Stimulated activated memory B cell treated with anti-CD40 and anti-IgM and Interleukin-4, amounts not matched to agents 10 μg/mL and 1 μg/mL and 100 μg/mL, for 72 hours (primary cell): ENCODE data around the gene SERPINE3.

Experiments
- ATAC-seq: fragments of 150-1000 bp; cut with Tn5 transposase; 2 replicates; pipeline ENCODE4 v1.10.0; 2021
- H3K27ac Mint-ChIP-seq: one replicate; pipeline ENCODE4 v1.8.0; 2022; ENCODE audit warnings: mild to moderate bottlenecking, mixed read lengths
- H3K27me3 Mint-ChIP-seq: one replicate; pipeline ENCODE4 v1.8.0; 2022; ENCODE audit warnings: mixed read lengths
- H3K36me3 Mint-ChIP-seq: one replicate; pipeline ENCODE4 v1.8.0; 2022; ENCODE audit warnings: mixed read lengths
- H3K4me1 Mint-ChIP-seq: one replicate; pipeline ENCODE4 v1.8.0; 2022; ENCODE audit warnings: mixed read lengths
- H3K4me3 Mint-ChIP-seq: one replicate; pipeline ENCODE4 v1.8.0; 2022; ENCODE audit warnings: mild to moderate bottlenecking, moderate library complexity, mixed read lengths
- H3K9me3 Mint-ChIP-seq: one replicate; pipeline ENCODE4 v1.8.0; 2022; ENCODE audit warnings: mixed read lengths

Gene SERPINE3

GRCh38 chr13:51322826-51323225, 16.7 kb upstream of the SERPINE3 start:
- no peak for ATAC-seq
- no peaks in the 10 kb centered on the region for H3K9me3 Mint-ChIP-seq
- H3K27me3 Mint-ChIP-seq, result no peaks in the 10 kb centered on the region
- no peak overlapping the region for H3K4me3 Mint-ChIP-seq
- H3K4me1 Mint-ChIP-seq, result peaks cover 7% of the 10 kb centered on the region
- no peak overlapping the region for H3K27ac Mint-ChIP-seq
- no peaks in the 10 kb centered on the region for H3K36me3 Mint-ChIP-seq

GRCh38 chr13:51323824-51324511, 15.5 kb upstream of the SERPINE3 start:
- Mint-ChIP-seq H3K36me3 (no peaks in the 10 kb centered on the region), H3K27ac (peak overlapping the region; percentile 52), H3K4me1 (peaks cover 7% of the 10 kb centered on the region), H3K4me3 (no peak overlapping the region), H3K9me3 (no peaks in the 10 kb centered on the region), H3K27me3 (no peaks in the 10 kb centered on the region)
- ATAC-seq, result no peak

- H3K27me3 Mint-ChIP-seq, result no peaks in the 10 kb centered on the region
- H3K9me3 Mint-ChIP-seq, result no peaks in the 10 kb centered on the region
- peak overlapping the region; percentile 52 for H3K27ac Mint-ChIP-seq
- peaks cover 7% of the 10 kb centered on the region for H3K4me1 Mint-ChIP-seq
- H3K4me3 Mint-ChIP-seq, result no peak overlapping the region
- H3K36me3 Mint-ChIP-seq, result no peaks in the 10 kb centered on the region
- peak; percentile 31 for ATAC-seq
Observed at GRCh38 chr13:51324714-51325420, 14.6 kb upstream of the SERPINE3 start.

GRCh38 chr13:51325837-51326236, 13.7 kb upstream of the SERPINE3 start:
- Mint-ChIP-seq H3K9me3 (no peaks in the 10 kb centered on the region), H3K4me3 (no peak overlapping the region), H3K36me3 (no peaks in the 10 kb centered on the region), H3K4me1 (peaks cover 13% of the 10 kb centered on the region), H3K27ac (no peak overlapping the region), H3K27me3 (no peaks in the 10 kb centered on the region)
- no peak for ATAC-seq

GRCh38 chr13:51326777-51327176, 12.7 kb upstream of the SERPINE3 start:
- no peaks in the 10 kb centered on the region for H3K36me3 Mint-ChIP-seq
- no peak for ATAC-seq
- no peaks in the 10 kb centered on the region for H3K27me3 Mint-ChIP-seq

GRCh38 chr13:51327961-51328360, 11.5 kb upstream of the SERPINE3 start:
- Mint-ChIP-seq H3K27ac (no peak overlapping the region), H3K27me3 (no peaks in the 10 kb centered on the region), H3K4me1 (peaks cover 23% of the 10 kb centered on the region), H3K4me3 (no peak overlapping the region), H3K9me3 (no peaks in the 10 kb centered on the region), H3K36me3 (no peaks in the 10 kb centered on the region)
- no peak for ATAC-seq

More at GRCh38 chr13:51326777-51327176, 12.7 kb upstream of the SERPINE3 start:
- Mint-ChIP-seq H3K4me3 (no peak overlapping the region), H3K27ac (no peak overlapping the region), H3K9me3 (no peaks in the 10 kb centered on the region), H3K4me1 (peaks cover 22% of the 10 kb centered on the region)

GRCh38 chr13:51328488-51328887, 11.0 kb upstream of the SERPINE3 start:
- no peak overlapping the region for H3K4me3 Mint-ChIP-seq
- H3K4me1 Mint-ChIP-seq, result peaks cover 23% of the 10 kb centered on the region
- no peaks in the 10 kb centered on the region for H3K27me3 Mint-ChIP-seq
- H3K36me3 Mint-ChIP-seq, result no peaks in the 10 kb centered on the region
- no peak overlapping the region for H3K27ac Mint-ChIP-seq
- no peak for ATAC-seq
- H3K9me3 Mint-ChIP-seq, result no peaks in the 10 kb centered on the region

GRCh38 chr13:51329606-51330005, 9.9 kb upstream of the SERPINE3 start:
- no peak overlapping the region for H3K27ac Mint-ChIP-seq
- no peaks in the 10 kb centered on the region for H3K9me3 Mint-ChIP-seq
- no peaks in the 10 kb centered on the region for H3K36me3 Mint-ChIP-seq
- ATAC-seq, result no peak
- no peak overlapping the region for H3K4me3 Mint-ChIP-seq
- no peaks in the 10 kb centered on the region for H3K27me3 Mint-ChIP-seq
- peaks cover 19% of the 10 kb centered on the region for H3K4me1 Mint-ChIP-seq

GRCh38 chr13:51330791-51331190, 8.7 kb upstream of the SERPINE3 start:
- ATAC-seq, result peak; percentile 71
- no peaks in the 10 kb centered on the region for H3K36me3 Mint-ChIP-seq
- no peaks in the 10 kb centered on the region for H3K27me3 Mint-ChIP-seq
- H3K9me3 Mint-ChIP-seq, result no peaks in the 10 kb centered on the region
- H3K4me3 Mint-ChIP-seq, result peak overlapping the region; percentile 6
- H3K4me1 Mint-ChIP-seq, result peaks cover 15% of the 10 kb centered on the region
- peak overlapping the region; percentile 43 for H3K27ac Mint-ChIP-seq

GRCh38 chr13:51331354-51331861, 8.1 kb upstream of the SERPINE3 start:
- no peaks in the 10 kb centered on the region for H3K36me3 Mint-ChIP-seq
- H3K27ac Mint-ChIP-seq, result peak overlapping the region; percentile 43
- H3K4me3 Mint-ChIP-seq, result peak overlapping the region; percentile 4
- H3K9me3 Mint-ChIP-seq, result no peaks in the 10 kb centered on the region
- peaks cover 15% of the 10 kb centered on the region for H3K4me1 Mint-ChIP-seq
- peak; percentile 65 for ATAC-seq
- no peaks in the 10 kb centered on the region for H3K27me3 Mint-ChIP-seq

GRCh38 chr13:51332566-51333361, 6.7 kb upstream of the SERPINE3 start:
- H3K4me1 Mint-ChIP-seq, result peaks cover 15% of the 10 kb centered on the region
- H3K9me3 Mint-ChIP-seq, result no peaks in the 10 kb centered on the region
- H3K4me3 Mint-ChIP-seq, result no peak overlapping the region
- ATAC-seq, result no peak
- no peaks in the 10 kb centered on the region for H3K36me3 Mint-ChIP-seq
- H3K27ac Mint-ChIP-seq, result no peak overlapping the region
- H3K27me3 Mint-ChIP-seq, result no peaks in the 10 kb centered on the region

GRCh38 chr13:51333421-51333820, 6.1 kb upstream of the SERPINE3 start:
- no peak overlapping the region for H3K4me3 Mint-ChIP-seq
- no peaks in the 10 kb centered on the region for H3K27me3 Mint-ChIP-seq
- H3K9me3 Mint-ChIP-seq, result no peaks in the 10 kb centered on the region
- no peaks in the 10 kb centered on the region for H3K36me3 Mint-ChIP-seq
- H3K4me1 Mint-ChIP-seq, result peaks cover 15% of the 10 kb centered on the region
- H3K27ac Mint-ChIP-seq, result no peak overlapping the region
- no peak for ATAC-seq

- Mint-ChIP-seq H3K36me3 (no peaks in the 10 kb centered on the region), H3K27ac (no peak overlapping the region), H3K4me1 (peaks cover 15% of the 10 kb centered on the region), H3K9me3 (no peaks in the 10 kb centered on the region), H3K27me3 (no peaks in the 10 kb centered on the region), H3K4me3 (no peak overlapping the region)
- ATAC-seq, result no peak
Observed at GRCh38 chr13:51333826-51334225, 5.7 kb upstream of the SERPINE3 start.

GRCh38 chr13:51336746-51337145, 2.7 kb upstream of the SERPINE3 start:
- no peak for ATAC-seq
- H3K27me3 Mint-ChIP-seq, result no peaks in the 10 kb centered on the region
- H3K4me3 Mint-ChIP-seq, result no peak overlapping the region
- no peak overlapping the region for H3K27ac Mint-ChIP-seq
- H3K36me3 Mint-ChIP-seq, result no peaks in the 10 kb centered on the region
- peaks cover under 1% of the 10 kb centered on the region for H3K4me1 Mint-ChIP-seq
- H3K9me3 Mint-ChIP-seq, result no peaks in the 10 kb centered on the region

GRCh38 chr13:51339952-51340732, 651 bp downstream of the SERPINE3 start:
- H3K36me3 Mint-ChIP-seq, result no peaks in the 10 kb centered on the region
- no peak for ATAC-seq
- no peak overlapping the region for H3K27ac Mint-ChIP-seq
- H3K4me1 Mint-ChIP-seq, result no peaks in the 10 kb centered on the region
- no peak overlapping the region for H3K4me3 Mint-ChIP-seq
- H3K27me3 Mint-ChIP-seq, result no peaks in the 10 kb centered on the region
- no peaks in the 10 kb centered on the region for H3K9me3 Mint-ChIP-seq
